Erythroblast (primary cell): Measurements from ENCODE around the gene CCDC177.

ENCODE experiments used
- GATA1 ChIP-seq: IDR thresholded peaks from 2 replicates; pipeline ENCODE4 v1.6.1; 2011; ENCODE audit warnings: low read depth, mild to moderate bottlenecking, control low read depth, low read length, moderate library complexity
- POLR2A ChIP-seq: IDR thresholded peaks from 2 replicates; pipeline ENCODE4 v1.6.1; 2011; ENCODE audit warnings: mild to moderate bottlenecking, low read length

DNA sequence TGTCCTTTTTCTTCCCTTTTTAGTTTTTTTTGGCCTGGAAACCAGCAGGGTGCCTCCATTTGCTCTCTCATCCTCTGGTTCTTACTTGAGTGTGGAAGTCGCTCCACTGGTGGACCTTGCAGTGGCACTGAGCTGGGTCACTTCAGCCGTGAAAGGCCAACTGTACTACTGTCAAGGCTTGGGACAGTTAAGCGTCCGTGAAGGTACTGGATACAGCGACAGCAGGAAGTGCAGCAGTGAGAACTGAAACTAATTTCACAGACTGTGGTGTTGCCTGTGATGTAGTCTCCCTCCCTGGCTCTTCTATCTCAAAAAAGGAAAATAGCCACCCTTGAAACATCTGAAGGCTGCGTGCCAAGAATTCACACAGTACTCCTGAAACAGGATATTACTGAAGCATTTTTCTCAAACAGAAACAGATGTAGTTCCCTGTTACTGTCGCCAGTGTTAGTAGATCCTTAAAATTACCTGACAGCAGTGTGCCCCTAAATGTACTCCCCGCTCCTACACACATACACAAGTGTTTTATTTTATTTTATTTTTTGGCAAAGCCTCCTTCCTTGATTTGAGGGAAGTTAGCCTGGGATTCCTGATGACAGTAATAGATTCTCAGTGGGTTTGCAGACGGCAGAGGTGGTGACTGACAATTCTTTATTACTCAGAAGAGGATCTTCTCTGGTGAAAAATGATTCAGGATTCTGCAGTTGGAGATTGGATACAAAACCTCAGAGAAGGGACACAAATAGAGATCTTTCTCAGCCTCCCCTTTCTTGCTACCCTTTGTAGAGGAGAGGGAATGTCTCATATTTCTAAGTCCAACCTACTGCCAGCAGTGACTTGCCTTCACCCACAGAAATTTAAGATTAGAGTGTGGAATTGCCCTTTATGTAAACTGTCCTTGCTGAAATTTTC is 41.1 kb upstream of the CCDC177 start:
- TF ChIP-seq POLR2A (peak; percentile 38), GATA1 (no peak)
